ENCODE data around the gene PLPPR1.

The PLPPR1 gene

GRCh38 chr9:101050650-101051049 lies 22.1 kb downstream of the PLPPR1 start:
- DNase-seq = no peak

GRCh38 chr9:101054657-101055056 lies 26.1 kb downstream of the PLPPR1 start:
- DNase-seq = no peak

GRCh38 chr9:101055516-101055915 lies 27.0 kb downstream of the PLPPR1 start:
- DNase-seq = no peak

GRCh38 chr9:101062686-101063085 lies 34.2 kb downstream of the PLPPR1 start:
- DNase-seq = no peak

- no peak for DNase-seq
Observed at GRCh38 chr9:101063192-101063591, 34.7 kb downstream of the PLPPR1 start.

- no peak for DNase-seq
Observed at GRCh38 chr9:101064206-101064605, 35.7 kb downstream of the PLPPR1 start.

GRCh38 chr9:101065930-101066329 lies 37.4 kb downstream of the PLPPR1 start:
- no peak for DNase-seq

GRCh38 chr9:101068696-101069095 lies 40.2 kb downstream of the PLPPR1 start:
- DNase-seq = no peak

- DNase-seq = no peak
Observed at GRCh38 chr9:101072259-101072658, 43.7 kb downstream of the PLPPR1 start.

GRCh38 chr9:101073122-101073521 lies 44.6 kb downstream of the PLPPR1 start:
- no peak for DNase-seq

GRCh38 chr9:101081641-101082040 lies 53.1 kb downstream of the PLPPR1 start:
- DNase-seq = no peak

GRCh38 chr9:101083448-101084202 lies 55.1 kb downstream of the PLPPR1 start:
- DNase-seq = no peak

- DNase-seq = no peak
Observed at GRCh38 chr9:101087426-101087825, 58.9 kb downstream of the PLPPR1 start.

- DNase-seq = no peak
Observed at GRCh38 chr9:101092922-101093321, 64.4 kb downstream of the PLPPR1 start.

GRCh38 chr9:101093620-101094019 lies 65.1 kb downstream of the PLPPR1 start:
- no peak for DNase-seq

GRCh38 chr9:101094686-101095085 lies 66.2 kb downstream of the PLPPR1 start:
- DNase-seq = no peak

GRCh38 chr9:101097210-101097609 lies 68.7 kb downstream of the PLPPR1 start:
- DNase-seq = no peak

GRCh38 chr9:101098392-101098791 lies 69.9 kb downstream of the PLPPR1 start:
- DNase-seq = no peak

GRCh38 chr9:101114317-101114716 lies 85.8 kb downstream of the PLPPR1 start:
- DNase-seq = no peak

- DNase-seq = no peak
Observed at GRCh38 chr9:101115102-101115501, 86.6 kb downstream of the PLPPR1 start.

- DNase-seq = no peak
Observed at GRCh38 chr9:101117161-101117560, 88.6 kb downstream of the PLPPR1 start.

GRCh38 chr9:101119206-101119819 lies 90.8 kb downstream of the PLPPR1 start:
- DNase-seq = no peak

- DNase-seq = no peak
Observed at GRCh38 chr9:101121836-101122399, 93.4 kb downstream of the PLPPR1 start.

GRCh38 chr9:101126556-101126955 lies 98.0 kb downstream of the PLPPR1 start:
- DNase-seq = no peak

All from effector CD4-positive, alpha-beta T cell (primary cell).